Adrenal gland (tissue), 5 donors: ENCODE data around the gene ARPC2.
"Not testable (repeated sequence)": the region's sequence is repeated elsewhere in the genome, so short reads cannot be mapped to it uniquely, and the experiment has no call there.

Experiments used
- POLR2A ChIP-seq, 2 donors: fragments of 450-650 bp; IDR thresholded peaks; one replicate each; pipeline ENCODE4 v1.6.1; 2017; ENCODE audit warnings: antibody characterized with exemption in 2 of 2, mild to moderate bottlenecking in 2 of 2, moderate library complexity in 1 of 2
- TF ChIP-seq, protein P1 (sequence below), 6 experiments: fragments of 450-650 bp in 4 of 6; fragments of 200-600 bp in 2 of 6; sonication (generic) in 1 of 6; IDR thresholded peaks; 1 replicate in 5 of 6; 2 replicates in 1 of 6; pipeline versions ENCODE4 v1.5.1 to v1.8.0; 2016 to 2021; ENCODE audit warnings: antibody characterized with exemption in 6 of 6, mild to moderate bottlenecking in 2 of 6, moderate library complexity in 1 of 6
- donor health status: DM: no; HTN: no; CAD: no.

DNA sequence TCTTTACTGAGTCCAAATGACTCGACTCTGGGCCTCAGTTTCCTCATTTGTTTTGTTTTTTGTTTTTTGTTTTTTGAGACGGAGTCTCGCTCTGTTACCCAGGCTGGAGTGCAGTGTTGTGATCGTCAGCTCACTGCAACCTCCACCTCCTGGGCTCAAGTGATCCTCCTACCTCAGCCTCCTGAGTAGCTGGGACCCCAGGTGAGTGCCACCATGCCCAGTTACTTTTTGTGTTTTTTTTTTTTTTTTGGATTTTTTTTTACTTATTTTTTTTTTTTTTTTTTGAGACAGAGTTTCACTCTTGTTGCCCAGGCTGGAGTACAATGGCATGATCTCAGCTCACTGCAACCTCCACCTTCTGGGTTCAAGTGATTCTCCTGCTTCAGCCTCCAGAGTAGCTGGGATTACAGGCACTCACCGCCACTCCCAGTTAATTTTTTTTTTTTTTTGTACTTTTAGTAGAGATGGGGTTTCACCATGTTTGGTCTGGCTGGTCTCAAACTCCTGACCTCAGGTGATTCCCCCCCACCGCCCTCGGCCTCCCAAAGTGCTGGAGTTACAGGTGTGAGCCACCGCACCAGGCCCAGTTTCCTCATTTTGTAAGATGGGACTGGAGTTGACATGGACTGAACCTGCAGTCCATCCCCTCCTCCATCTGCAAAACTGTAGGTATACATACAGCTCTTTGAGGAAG lies 56.4 kb downstream of the ARPC2 start:
- TF ChIP-seq, protein P1, sequence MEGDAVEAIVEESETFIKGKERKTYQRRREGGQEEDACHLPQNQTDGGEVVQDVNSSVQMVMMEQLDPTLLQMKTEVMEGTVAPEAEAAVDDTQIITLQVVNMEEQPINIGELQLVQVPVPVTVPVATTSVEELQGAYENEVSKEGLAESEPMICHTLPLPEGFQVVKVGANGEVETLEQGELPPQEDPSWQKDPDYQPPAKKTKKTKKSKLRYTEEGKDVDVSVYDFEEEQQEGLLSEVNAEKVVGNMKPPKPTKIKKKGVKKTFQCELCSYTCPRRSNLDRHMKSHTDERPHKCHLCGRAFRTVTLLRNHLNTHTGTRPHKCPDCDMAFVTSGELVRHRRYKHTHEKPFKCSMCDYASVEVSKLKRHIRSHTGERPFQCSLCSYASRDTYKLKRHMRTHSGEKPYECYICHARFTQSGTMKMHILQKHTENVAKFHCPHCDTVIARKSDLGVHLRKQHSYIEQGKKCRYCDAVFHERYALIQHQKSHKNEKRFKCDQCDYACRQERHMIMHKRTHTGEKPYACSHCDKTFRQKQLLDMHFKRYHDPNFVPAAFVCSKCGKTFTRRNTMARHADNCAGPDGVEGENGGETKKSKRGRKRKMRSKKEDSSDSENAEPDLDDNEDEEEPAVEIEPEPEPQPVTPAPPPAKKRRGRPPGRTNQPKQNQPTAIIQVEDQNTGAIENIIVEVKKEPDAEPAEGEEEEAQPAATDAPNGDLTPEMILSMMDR (IDR thresholded peaks at IDR 0.05) = not testable (repeated sequence)
- not testable (repeated sequence) for TF ChIP-seq POLR2A (IDR thresholded peaks at IDR 0.05)
